EL (cell line): Measurements from ENCODE around the gene ZFAND3.
A peak's percentile ranks its signal among the peaks of the same experiment; 100 is the strongest.
"Not testable (repeated sequence)": the region's sequence is repeated elsewhere in the genome, so short reads cannot be mapped to it uniquely, and the experiment has no call there.

Experiments used
- DNase-seq: peaks from one replicate; pipeline ENCODE4 v3.0.0-alpha.2; 2016

ZFAND3 gene

DNA sequence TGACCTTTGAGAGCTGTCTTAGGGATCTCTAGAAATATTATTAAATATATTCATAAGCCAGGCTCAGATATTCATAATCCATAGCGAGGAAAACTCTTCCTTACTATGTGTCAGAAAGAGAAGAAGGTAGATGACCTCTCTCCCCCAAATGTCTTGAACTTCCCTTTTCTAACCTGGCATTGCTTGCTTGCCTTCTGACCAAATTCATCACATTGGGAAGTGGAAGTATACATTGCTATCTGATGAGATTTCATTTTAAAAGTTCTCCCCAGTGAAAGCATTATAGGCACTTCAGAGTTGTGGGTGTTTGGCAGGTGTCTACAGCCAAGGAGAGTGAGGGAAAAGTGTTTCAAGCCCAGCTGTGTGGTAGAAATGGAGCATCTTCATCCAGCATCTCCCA, 197.3 kb downstream of the ZFAND3 start:
- no peak for DNase-seq

DNA sequence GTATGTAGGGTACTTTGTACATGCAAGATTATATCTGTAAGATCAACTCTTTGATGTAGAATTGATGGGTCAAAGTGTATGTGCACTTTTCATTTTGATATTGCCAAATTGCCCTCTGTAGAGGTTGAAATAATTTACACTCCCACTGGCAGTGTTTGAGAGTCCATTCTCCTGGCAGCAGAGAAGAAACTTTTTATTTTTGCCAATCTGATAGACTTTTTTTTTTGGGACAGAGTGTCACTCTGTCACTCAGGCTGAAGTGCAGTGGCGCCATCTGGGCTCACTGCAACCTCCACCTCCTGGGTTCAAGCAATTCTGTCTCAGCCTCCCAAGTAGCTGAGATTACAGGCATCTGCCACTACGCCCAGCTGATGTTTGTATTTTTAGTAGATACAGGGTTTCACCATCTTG, 199.2 kb downstream of the ZFAND3 start:
- no peak for DNase-seq

DNA sequence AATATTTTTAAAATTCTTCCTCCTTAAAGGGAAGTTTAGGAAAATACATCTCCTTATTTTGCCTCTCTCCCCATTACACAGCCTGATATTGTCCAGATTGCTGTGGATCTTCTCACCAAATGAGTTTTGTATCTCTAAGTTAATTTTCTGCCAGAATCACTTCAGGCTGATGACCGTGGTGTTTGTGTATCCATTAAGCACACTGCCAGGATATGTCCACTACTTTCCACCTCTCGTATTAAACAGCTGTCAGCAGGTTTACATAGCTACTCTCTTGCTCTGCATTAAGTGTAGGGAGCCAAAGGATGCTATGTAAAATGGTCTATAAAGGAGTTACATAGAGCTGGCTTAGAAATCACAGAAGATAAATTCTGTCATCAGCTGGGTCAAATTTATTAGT, 201.1 kb downstream of the ZFAND3 start:
- no peak for DNase-seq

DNA sequence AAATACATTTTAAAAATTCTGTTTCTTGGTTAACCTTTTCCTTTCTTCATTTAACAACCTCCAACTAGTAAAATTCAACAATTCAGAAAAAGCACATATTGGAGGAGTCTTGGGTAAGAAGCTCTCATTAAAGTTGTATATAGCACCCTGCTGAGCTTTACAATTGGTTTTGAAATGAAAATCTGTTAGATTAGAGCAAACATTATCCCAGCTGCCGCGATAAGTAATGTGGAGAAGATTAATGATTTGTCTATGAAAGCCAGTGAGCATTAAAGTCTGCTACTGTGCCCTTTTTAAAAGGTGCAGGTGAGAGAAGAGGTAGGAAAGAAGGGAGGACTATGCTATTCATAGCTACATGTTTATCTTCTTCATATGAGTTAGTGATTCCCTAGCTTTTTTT, 201.5 kb downstream of the ZFAND3 start:
- no peak for DNase-seq

DNA sequence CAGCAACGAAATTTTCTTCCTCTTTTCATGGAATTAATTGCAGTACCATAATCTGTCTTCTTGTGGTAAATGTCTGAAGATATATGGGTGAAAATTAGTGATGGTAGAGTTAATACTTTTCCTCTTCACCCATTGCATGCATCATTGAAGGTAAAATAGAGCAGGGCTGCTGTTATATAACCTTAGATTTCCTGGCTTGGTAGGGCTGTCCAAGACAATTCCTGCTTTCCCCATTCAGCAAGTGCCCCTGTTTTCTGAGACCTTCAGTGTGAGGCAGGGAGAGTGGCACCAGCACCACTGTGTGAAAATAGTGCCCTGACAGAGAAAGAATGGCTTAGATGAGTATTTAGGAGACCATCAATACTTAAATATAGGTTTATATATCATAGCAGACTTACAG, 202.0 kb downstream of the ZFAND3 start:
- no peak for DNase-seq

DNA sequence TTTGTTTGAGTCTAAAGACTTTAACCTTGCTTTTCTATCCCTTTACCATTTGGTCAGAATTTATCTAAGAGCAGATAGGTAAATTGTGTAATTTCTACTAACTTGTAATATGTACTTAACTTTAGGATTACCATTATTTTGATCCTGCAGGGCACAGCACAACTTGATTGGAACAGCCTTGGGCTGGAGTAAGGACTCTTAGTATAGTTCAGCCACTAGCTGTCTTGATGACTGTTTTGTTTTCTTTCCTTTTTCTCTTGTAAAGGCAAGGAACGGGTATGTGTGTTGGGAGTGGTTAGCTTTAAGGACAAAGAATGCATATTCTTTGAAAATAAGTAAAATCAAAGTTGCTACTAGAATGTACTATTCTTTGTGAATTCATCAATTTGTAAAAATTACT, 203.2 kb downstream of the ZFAND3 start:
- no peak for DNase-seq

DNA sequence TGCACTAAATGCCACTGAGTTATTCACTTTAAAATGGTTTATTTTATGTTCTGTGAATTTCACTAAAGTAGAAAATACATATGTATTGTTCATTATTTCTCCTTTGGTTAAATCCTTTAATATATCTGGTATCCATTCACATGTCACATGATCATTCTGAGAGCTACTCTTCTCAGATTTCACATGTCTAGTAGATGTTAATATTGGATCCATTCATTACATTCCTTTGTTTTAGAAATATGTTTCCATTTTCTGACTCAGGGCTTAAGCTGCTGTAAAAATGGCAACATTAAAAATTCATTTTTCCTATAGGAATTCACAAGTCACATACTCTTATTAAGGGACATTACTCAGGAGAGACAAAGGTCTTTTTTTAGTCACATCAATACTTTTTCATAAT, 205.4 kb downstream of the ZFAND3 start:
- peak; percentile 23 for DNase-seq

DNA sequence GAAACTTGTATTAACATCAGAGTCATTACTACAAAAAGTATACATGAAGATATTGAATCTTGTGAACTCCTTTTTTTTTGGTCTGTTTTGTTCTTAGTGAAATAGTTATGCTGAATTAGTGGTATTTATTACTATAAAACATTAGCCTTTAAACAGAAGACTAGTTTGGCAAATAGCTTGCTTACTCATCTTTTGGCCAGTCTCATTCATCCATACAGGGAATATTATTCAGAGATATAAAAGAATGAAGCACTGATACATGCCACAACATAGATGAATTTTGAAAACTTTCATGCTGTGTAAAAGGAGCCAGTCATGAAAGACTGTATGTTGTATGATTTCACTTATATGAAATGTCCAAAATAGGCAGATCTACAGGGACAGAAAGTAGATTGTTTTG, 205.9 kb downstream of the ZFAND3 start:
- no peak for DNase-seq

DNA sequence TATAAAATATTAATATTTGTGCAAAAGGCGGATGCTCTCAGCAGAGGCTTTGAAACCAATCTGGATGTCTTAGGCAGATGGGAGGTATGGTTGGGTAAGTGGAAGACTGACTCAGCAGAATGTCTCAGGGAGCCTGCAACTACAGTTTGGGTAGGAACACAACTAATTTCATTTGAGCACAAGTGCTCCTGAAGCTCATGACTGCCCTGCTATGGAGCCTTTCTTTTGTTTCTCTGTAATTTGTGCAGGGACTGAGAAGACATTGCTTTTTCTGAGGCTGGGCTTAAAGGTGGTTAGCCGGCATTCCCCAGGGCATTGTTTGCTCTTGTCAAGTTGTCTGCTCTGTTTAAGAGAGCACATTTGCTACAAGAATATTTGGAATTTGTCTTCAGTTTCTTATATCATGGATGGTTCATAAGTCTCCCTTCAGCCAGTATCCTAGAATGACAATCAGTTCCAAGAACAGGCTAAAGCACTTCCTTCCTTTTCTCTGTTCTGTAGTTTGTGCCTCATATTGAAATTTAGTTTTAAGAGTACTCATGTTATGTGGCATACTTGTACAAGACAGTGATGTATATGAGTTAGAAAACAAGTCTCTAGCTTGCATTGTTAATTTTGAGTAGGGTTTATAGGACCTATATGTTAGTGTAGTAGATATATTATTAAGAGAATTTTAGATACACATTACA, 208.3 kb downstream of the ZFAND3 start:
- DNase-seq, result no peak

DNA sequence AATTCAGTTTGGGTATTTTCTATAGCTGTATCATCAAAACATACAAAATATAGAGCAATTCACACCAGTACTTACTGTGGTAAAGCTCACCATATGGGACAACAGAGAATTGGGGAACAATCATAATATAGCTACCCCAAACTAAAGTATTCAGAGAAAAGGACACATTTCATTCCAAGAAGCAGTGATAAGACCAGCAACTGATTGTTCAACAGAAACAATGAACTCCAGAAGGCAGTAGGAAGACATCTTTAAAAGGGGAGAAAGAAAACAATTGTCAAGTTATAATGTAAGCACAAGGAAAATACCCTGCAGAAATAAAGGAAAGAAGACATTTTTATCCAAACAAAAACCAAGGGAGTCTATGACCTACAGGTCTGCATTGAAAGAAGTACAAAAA, 210.9 kb downstream of the ZFAND3 start:
- DNase-seq, result no peak

DNA sequence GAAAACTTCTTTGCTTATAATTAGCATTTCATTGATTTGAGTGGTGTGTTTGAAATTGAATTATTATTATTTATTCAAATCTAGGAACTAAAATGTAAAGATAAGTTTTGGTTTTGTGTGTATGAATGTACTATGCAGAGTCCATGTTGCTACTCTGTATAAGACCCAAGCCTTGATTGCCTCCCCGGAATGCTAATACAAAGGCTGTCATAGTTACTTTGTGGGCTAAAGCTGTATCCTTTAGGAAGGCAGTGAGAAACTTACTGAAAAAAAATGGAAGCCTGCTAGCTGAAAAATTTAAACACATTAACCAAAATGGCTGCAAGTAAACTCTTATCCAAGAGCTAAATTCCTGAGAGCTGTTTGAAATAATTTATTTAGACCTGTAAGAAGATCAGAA, 213.3 kb downstream of the ZFAND3 start:
- no peak for DNase-seq

DNA sequence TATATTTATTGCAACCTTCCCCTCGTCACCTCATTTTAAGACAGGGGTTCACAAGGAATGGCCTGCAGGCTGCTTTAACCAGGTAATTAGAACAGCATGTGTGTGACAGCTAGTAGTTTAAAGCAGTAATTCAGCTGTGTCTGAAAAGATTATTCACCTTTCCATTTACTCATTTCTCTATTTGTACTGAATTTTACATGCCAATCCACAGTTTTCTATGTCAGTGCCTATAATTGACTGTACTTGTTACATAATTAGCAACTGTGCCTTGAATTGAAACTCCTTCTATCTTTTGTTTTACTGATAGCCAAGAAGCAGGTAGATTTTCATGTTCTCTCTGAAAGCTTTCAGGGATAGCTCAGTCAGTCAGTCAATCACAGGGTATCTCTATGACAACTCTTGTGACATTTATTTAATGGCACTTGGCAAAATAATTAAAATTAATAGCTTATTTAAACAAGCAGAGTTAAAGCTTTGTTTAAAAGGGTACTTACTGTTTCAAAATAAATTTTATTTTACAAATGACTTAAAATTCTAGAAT, 214.0 kb downstream of the ZFAND3 start:
- DNase-seq, result no peak

DNA sequence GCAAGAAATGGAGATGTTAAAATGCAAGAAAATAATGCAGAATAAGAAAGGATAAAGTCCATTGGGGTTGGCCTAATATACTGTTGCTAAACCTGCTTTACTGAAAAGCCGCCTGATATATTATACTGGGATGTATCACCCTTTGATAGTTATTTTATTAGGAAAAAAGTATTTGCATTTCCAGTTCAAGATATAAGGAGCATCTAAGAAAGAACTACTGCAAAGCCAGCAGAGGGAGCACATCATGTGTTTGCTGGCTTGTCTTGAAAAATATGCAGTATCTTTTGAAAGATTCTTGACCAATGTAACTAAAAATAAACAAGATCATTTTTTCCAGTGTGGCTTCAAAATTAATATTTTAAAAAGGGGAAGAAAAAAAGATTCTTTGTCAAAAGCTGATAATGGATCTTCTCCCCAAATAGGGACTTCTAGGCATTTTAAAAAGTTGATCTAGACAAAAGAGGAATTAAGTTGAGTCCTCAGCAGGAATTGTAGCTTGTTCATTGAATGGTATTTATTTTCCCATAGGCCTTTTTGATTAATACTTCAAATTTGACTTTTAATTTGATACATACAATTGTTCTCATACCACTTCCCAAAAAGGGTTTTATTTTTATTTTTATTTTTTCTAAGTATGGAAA, 214.9 kb downstream of the ZFAND3 start:
- DNase-seq, result peak; percentile 38

DNA sequence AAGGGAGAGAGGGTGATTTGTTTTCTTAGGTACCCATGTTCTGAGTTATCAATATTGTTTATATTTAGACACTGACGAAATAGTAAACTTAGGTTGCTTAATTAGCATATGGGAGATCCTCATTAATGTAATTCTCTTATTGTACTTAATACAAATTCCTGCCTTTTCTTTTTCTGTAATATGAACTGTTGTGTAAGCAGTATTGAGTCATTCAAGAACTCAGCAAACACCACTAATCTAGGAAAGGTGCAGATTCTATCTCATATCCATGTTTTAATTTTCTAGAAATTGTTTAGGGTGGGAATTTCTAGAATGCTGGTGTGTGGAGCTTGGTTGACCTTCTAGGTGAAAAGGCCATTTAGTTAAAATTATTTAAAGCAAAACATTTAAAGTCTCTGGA, 216.0 kb downstream of the ZFAND3 start:
- no peak for DNase-seq

DNA sequence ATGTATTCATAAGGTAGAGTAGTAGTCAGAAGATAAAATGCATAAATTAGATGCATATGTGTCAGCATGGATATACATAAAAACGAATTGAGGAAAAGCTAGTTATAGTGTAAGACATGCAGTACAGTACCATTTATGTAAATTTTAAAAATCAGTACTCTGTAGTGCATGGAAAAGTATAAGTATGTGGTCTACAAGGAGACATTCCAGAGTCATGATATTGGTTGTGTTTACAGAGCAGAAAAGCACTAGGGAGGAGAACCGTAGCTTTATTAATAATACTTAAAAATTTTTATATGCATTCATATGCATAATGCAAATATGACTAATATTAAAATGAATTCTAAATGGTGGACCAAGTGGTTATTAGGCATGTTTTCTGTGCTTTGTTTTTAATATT, 220.0 kb downstream of the ZFAND3 start:
- peak; percentile 25 for DNase-seq

DNA sequence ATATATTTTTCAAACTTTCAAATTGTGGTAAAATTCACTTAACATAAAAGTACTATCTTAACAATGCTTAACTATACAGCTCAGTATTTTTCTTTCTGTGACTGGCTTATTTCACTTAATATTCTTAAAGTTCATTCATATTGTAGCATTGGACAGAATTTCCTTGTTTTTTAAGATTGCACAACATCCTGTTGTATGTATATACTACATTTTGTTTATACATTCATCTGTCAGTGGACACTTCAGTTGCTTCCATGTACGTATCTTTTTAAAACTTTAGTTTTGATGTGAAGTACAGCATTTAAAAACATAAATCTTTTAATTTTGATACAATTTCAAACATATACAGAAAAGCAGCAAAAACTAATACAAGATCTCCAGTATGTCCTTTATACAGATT, 220.7 kb downstream of the ZFAND3 start:
- DNase-seq, result no peak

DNA sequence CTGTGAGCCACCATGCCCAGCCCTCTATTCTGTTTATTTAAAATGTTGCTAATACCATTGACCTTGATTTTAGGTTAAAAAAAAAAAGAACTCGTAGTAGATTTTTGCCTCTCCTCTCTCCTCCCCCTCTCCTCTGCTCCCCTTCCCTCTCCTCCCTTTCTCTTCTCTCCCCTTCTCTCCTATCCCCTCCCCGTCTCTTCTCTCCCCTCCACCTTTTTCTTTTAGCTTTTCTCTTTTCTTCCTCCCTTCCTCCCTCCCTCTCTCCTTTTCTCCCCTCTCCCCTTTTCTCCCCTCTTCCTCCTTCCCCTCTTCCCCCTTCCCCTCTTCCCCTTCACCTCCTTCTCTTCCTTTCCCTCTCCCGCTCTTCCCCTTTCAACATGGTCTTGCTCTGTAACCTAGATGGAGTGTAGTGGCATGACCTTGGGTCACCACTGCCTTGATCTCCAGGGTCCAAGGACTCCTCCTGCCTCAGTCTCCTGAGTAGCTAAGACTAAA, 223.8 kb downstream of the ZFAND3 start:
- no peak for DNase-seq

DNA sequence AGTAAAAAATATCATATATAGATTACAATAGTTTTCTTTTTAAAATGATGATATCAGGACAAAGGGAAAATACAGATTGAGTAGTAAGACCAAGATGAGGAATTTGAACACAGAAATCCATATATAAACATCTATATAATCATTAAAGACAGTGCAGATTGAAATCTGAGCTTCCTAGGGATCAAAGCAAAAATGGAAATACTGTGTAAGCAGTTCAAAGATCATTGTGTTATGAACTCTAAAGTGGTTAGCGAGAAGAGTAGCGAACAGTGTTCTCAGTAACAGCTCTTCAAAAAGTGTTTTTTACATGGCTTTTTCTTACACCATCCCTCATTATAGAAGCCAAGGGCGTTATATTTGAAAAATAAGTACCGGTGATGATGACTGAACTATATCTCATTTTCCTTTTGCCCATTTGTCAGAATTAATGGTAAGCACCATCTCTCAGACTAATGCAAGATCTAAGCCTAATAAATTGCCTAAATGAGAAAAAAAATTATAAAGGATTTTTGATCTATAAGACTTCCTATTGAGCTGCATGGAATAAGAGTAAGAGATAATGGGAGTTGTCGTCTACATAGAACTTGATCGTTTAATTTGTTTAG, 226.3 kb downstream of the ZFAND3 start:
- no peak for DNase-seq

DNA sequence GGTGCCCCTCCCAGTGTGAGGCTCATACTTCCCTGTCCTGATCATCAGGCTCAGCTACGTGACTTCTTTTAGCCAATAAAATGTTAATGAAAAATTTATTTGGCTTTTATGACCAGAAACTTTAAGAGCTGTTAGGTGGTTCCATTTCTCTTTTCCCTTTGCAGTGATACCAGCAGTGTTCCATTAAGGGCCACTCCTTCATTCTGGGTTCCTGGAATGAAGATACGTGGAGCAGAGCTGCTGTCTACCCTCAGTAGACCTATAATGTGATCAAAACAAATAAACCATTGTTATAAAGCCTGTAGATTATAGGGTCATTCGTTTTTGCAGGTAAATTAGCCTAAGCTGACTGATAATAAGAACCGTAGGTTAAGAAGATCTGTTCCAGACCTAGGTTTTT, 228.0 kb downstream of the ZFAND3 start:
- no peak for DNase-seq

DNA sequence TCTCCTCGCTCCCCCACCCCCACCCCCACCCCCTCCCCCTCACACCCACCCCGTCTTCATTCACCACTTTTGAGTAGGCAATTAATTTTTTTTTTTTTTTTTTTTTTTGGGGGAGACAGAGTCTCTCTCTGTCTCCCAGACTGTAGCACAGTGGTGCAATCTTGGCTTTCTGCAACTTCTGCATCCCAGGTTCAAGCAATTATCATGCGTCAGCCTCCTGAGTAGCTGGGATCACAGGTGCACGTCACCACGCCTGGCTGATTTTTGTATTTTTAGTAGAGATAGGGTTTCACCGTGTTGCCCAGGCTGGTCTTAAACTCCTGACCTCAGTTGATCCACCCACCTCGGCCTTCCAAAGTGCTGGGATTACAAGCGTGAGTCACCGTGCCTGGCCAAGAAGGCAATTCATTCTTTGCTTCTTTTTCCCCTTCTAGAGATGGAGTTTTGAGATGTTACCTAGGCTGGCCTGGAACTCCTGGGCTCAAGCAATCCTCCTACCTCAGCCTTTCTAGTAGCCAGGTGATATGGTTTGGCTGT, 230.4 kb downstream of the ZFAND3 start:
- DNase-seq, result not testable (repeated sequence)

DNA sequence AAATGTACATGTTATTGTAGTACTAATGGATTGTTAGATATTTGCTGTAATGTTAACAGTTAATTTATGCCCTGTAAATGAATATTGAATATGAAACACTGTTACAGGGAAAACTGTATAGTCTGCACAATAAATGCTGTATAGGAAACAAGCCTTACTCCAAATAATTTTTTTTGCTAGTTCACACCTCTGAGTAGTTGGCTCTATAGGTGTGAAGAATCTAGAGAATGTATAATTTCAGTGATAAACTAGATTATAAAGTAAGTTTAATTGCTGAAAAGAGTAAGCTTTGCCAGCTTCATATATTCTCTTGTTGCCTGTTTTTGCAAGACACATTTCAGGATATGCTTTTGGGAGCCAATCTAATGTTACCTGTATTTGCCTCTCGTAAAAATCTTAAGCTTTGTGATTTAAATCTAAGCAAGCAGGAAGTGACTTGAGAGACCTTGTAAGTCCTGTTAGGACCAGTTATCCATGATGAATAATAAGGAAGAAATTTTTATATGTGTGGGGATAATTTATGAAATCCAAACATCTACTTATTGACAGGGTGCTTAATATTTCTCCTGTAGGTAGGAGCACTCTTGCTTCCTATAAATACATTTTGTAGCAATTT, 232.4 kb downstream of the ZFAND3 start:
- no peak for DNase-seq

DNA sequence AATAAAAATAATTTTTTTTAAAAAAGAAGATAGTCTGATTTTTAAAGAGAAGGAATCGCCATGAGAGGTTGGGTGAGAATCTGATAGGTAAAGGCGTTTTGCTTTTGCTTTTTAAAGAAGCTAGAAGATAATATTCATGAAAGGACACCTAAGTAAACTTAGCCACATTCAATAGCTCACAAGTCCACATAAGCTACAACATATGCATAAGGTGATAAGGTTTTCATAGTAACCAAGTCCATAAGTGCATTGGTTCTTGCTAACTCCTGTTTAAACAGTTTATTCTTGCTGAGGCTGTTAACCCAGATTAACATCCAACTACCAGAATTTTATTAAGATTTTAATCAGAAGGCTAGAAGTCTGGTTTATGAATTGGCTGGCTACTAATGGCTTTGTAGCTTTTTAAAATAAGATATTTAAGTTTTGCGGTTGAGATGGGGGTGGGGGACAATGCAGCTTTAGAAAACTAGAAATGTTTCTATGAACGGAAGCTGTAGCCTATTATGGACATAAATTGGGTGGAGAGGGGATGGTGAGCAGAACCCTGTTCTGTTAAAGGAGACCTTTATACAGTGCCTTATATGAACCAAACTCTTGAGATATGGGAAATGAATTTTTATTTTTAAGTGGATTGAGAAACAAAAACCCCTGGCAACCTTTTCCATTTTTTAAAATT, 235.1 kb downstream of the ZFAND3 start:
- DNase-seq, result no peak

DNA sequence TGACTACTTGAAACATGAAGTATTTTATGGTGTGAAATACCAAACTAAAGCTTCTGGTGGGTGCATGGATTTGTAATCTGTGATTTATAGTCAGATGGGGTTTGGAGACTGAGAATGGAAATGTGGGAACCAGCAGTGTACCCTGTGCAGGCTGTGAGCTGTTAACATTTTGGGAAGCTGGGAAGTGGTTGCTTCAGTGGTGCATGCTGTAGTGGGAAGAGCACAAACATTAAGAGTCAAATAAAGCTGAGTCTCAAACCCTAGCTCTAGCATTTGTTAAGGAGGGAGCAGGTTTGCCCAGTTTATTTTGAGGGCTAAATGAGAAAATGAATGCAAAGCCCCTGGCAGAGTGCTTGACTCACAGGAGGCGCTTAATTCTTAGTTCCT, 235.7 kb downstream of the ZFAND3 start:
- DNase-seq, result no peak
